DMS114 treated with DMSO at 0.1 percent for 48 hours (cell line): ENCODE data around the gene LAMB4.

ENCODE experiments used
- DNase-seq: peaks from one replicate; lab custom pipeline; 2025; ENCODE audit not compliant: unreplicated experiment; lab: John Stamatoyannopoulos, UW

LAMB4 gene

GRCh38 chr7:108130261-108130660 lies at the start of gene LAMB4:
Gene LAMB4, minus strand, starts transcription at chr7:108130361. Its CDS starts 7,197 bp downstream, at chr7:108123164.
- no peak for DNase-seq

- DNase-seq = no peak
Observed at GRCh38 chr7:108178398-108178797, 48.2 kb upstream of the LAMB4 start.

- no peak for DNase-seq
Observed at GRCh38 chr7:108171164-108171563, 41.0 kb upstream of the LAMB4 start.

- DNase-seq = no peak
Observed at GRCh38 chr7:108170251-108170650, 40.1 kb upstream of the LAMB4 start.

- no peak for DNase-seq
Observed at GRCh38 chr7:108167460-108167859, 37.3 kb upstream of the LAMB4 start.

GRCh38 chr7:108166687-108167086 lies 36.5 kb upstream of the LAMB4 start:
- DNase-seq = no peak

GRCh38 chr7:108165723-108166122 lies 35.6 kb upstream of the LAMB4 start:
- DNase-seq = no peak

- no peak for DNase-seq
Observed at GRCh38 chr7:108164946-108165345, 34.8 kb upstream of the LAMB4 start.

GRCh38 chr7:108164342-108164741 lies 34.2 kb upstream of the LAMB4 start:
- DNase-seq = no peak

- no peak for DNase-seq
Observed at GRCh38 chr7:108158776-108159175, 28.6 kb upstream of the LAMB4 start.

- DNase-seq = no peak
Observed at GRCh38 chr7:108157606-108158335, 27.6 kb upstream of the LAMB4 start.

GRCh38 chr7:108156897-108157605 lies 26.9 kb upstream of the LAMB4 start:
- no peak for DNase-seq

- DNase-seq = no peak
Observed at GRCh38 chr7:108152198-108152597, 22.0 kb upstream of the LAMB4 start.

GRCh38 chr7:108149908-108150307 lies 19.7 kb upstream of the LAMB4 start:
- DNase-seq = no peak

GRCh38 chr7:108149119-108149518 lies 19.0 kb upstream of the LAMB4 start:
- DNase-seq = no peak

- DNase-seq = no peak
Observed at GRCh38 chr7:108147031-108147563, 16.9 kb upstream of the LAMB4 start.

GRCh38 chr7:108146070-108146842 lies 16.1 kb upstream of the LAMB4 start:
- peak; percentile 65 for DNase-seq

- no peak for DNase-seq
Observed at GRCh38 chr7:108145401-108145800, 15.2 kb upstream of the LAMB4 start.

GRCh38 chr7:108144931-108145330 lies 14.8 kb upstream of the LAMB4 start:
- no peak for DNase-seq

GRCh38 chr7:108143658-108144420 lies 13.7 kb upstream of the LAMB4 start:
- DNase-seq = no peak
